ENCODE results near the gene CAPNS1.

GRCh38 chr19:36142496-36142895 lies 2.6 kb downstream of the CAPNS1 start:
- TF ChIP-seq SUZ12 (IDR thresholded peaks at IDR 0.05; ENCODE audit: extremely low read depth, insufficient read depth, insufficient read length) (no peak), YY1 (IDR thresholded peaks at IDR 0.05; ENCODE audit: insufficient read depth, insufficient read length) (no peak)
